K562 (cell line): Measurements from ENCODE around the gene GFOD1. TPM values are rescaled to one million over a fixed set of nuclear protein-coding genes. Genes with fewer than 3 reads are reported as not detected.

ENCODE experiments used
- ATAC-seq: fragments of 200-7000 bp; cut with Tn5 transposase; 3 replicates; pipeline ENCODE4 v1.9.1; 2020; ENCODE audit warnings: moderate library complexity
- BruUV-seq: library from RNA; stranded (reverse); fragments of 400-500 nt; replicated peaks from 2 replicates; lab custom pipeline; 2021; lab: Mats Ljungman, UMichigan
- CTCF ChIA-PET: fragments of 300-600 bp; formaldehyde crosslinking; extraction: SDS; loops from one replicate; lab custom pipeline; 2021; ENCODE audit warnings: low intra/inter-chr PET ratio; lab: Yijun Ruan, JAX
- POLR2A ChIA-PET: fragments of 300-600, 350-650 bp; sonication (Branson Sonifier 250); formaldehyde crosslinking; extraction: SDS; loops from one replicate; lab custom pipeline; 2021; ENCODE audit warnings: antibody characterized with exemption, inconsistent platforms; lab: Yijun Ruan, JAX
- DNase-seq, 4 experiments: peaks; one replicate each; pipeline versions ENCODE4 v3.0.0 to v3.0.0-alpha.2; 2011 to 2018; ENCODE audit warnings: low spot score in 3 of 4, mixed read lengths in 3 of 4; ENCODE audit errors: extremely low read depth in 1 of 4
- FAIRE-seq: peaks from 2 replicates; lab custom pipeline; 2011; peaks lifted over from hg19 to GRCh38; lab: Jason Lieb, UNC
- H2AFZ ChIP-seq: 2 replicates; pipeline ENCODE4 v1.6.0; 2011; ENCODE audit warnings: low read depth, low read length, control low read depth, inconsistent platforms
- H3K27ac ChIP-seq: fragments of 200-600 bp; 3 replicates; pipeline ENCODE4 v1.8.0; 2011; ENCODE audit warnings: low read depth, mild to moderate bottlenecking, control low read depth, inconsistent platforms, low read length, moderate library complexity, mixed read lengths; ENCODE audit errors: extremely low read depth
- H3K27me3 ChIP-seq, 2 experiments: fragments of 300-600 bp in 1 of 2; 2 replicates in 1 of 2; 3 replicates in 1 of 2; pipeline versions ENCODE4 v1.6.0 to v1.8.0; 2011; ENCODE audit warnings: inconsistent platforms in 2 of 2, low read length in 2 of 2, mild to moderate bottlenecking in 1 of 2, mixed read lengths in 1 of 2, moderate library complexity in 1 of 2; ENCODE audit not compliant: control insufficient read depth in 2 of 2, insufficient read depth in 2 of 2
- H3K36me3 ChIP-seq: fragments of 300-600 bp; 3 replicates; pipeline ENCODE4 v1.8.0; 2011; ENCODE audit warnings: mild to moderate bottlenecking, low read length, inconsistent platforms; ENCODE audit not compliant: control insufficient read depth, insufficient read depth
- H3K4me1 ChIP-seq, 2 experiments: fragments of 200-600 bp in 1 of 2; replicated peaks in 1 of 2; 2 replicates in 1 of 2; 3 replicates in 1 of 2; pipeline versions ENCODE4 v1.5.1 to v1.8.0; 2011; ENCODE audit warnings: inconsistent platforms in 2 of 2, low read length in 2 of 2, mild to moderate bottlenecking in 1 of 2, mixed read lengths in 1 of 2, moderate library complexity in 1 of 2; ENCODE audit not compliant: control insufficient read depth in 2 of 2, insufficient read depth in 2 of 2
- H3K4me2 ChIP-seq: 2 replicates; pipeline ENCODE4 v1.6.1; 2011; ENCODE audit warnings: low read length, control low read depth, inconsistent platforms, mixed read lengths; ENCODE audit not compliant: insufficient read depth
- H3K4me3 ChIP-seq: fragments of 200-600 bp; sonication (generic), shearing (Covaris generic); 2 replicates; pipeline ENCODE4 v1.5.1; 2016; ENCODE audit warnings: control low read depth, inconsistent platforms
- H3K79me2 ChIP-seq: fragments of 200-600 bp; 3 replicates; pipeline ENCODE4 v1.8.0; 2011; ENCODE audit warnings: low read length, inconsistent platforms; ENCODE audit not compliant: control insufficient read depth, insufficient read depth
- H3K9ac ChIP-seq, 2 experiments: 2 replicates each; pipeline versions ENCODE4 v1.6.0 to v1.6.1; 2011; ENCODE audit warnings: low read depth in 2 of 2, low read length in 2 of 2, control low read depth in 1 of 2, inconsistent platforms in 1 of 2, mild to moderate bottlenecking in 1 of 2, mixed read lengths in 1 of 2; ENCODE audit not compliant: insufficient read depth in 1 of 2
- H3K9me1 ChIP-seq: one replicate; pipeline ENCODE4 v1.6.0; 2011; ENCODE audit warnings: inconsistent platforms, mild to moderate bottlenecking, low read length, moderate library complexity; ENCODE audit not compliant: control insufficient read depth, insufficient read depth
- H3K9me3 ChIP-seq: replicated peaks from 2 replicates; pipeline ENCODE4 v1.5.1; 2011; ENCODE audit warnings: low read depth, low read length, inconsistent platforms; ENCODE audit not compliant: control insufficient read depth, insufficient read depth
- H4K20me1 ChIP-seq: replicated peaks from 2 replicates; pipeline ENCODE4 v1.6.1; 2011; ENCODE audit warnings: low read length, inconsistent platforms, mixed read lengths; ENCODE audit not compliant: control insufficient read depth, insufficient read depth
- ATF6 ChIP-seq: sonication (generic); formaldehyde crosslinking; IDR thresholded peaks from 2 replicates; pipeline ENCODE4 v1.4.0; 2020; ENCODE audit warnings: mild to moderate bottlenecking, missing genetic modification reagents
- MCM5 ChIP-seq: fragments of 450-650 bp; IDR thresholded peaks from 2 replicates; pipeline ENCODE4 v1.6.1; 2016; ENCODE audit warnings: low read depth
- NFRKB ChIP-seq: fragments of 450-650 bp; IDR thresholded peaks from 2 replicates; pipeline ENCODE4 v1.6.1; 2016; ENCODE audit warnings: low read depth
- PREB ChIP-seq: sonication (generic); formaldehyde crosslinking; IDR thresholded peaks from 2 replicates; pipeline ENCODE4 v1.8.1; 2023; ENCODE audit warnings: mild to moderate bottlenecking, missing genetic modification reagents
- TEAD4 ChIP-seq, 2 experiments: sonication (generic) in 1 of 2; formaldehyde crosslinking in 1 of 2; IDR thresholded peaks; 2 replicates each; pipeline versions ENCODE4 v1.6.1 to v1.8.0; 2012 to 2022; ENCODE audit warnings: borderline replicate concordance in 1 of 2, inconsistent platforms in 1 of 2, low read length in 1 of 2, mild to moderate bottlenecking in 1 of 2, missing genetic modification reagents in 1 of 2
- ZNF124 ChIP-seq: sonication (generic); formaldehyde crosslinking; IDR thresholded peaks from 2 replicates; pipeline ENCODE4 v1.8.1; 2022; ENCODE audit warnings: missing genetic modification reagents
- ZNF280B ChIP-seq: fragments of 250-450 bp; sonication (Bioruptor Pico); IDR thresholded peaks from 2 replicates; pipeline ENCODE4 v1.5.1; 2021; ENCODE audit warnings: mild to moderate bottlenecking
- ZNF431 ChIP-seq: sonication (generic); formaldehyde crosslinking; IDR thresholded peaks from 2 replicates; pipeline ENCODE4 v1.8.0; 2022; ENCODE audit warnings: mild to moderate bottlenecking, missing genetic modification reagents
- WGBS: fragments of 100-300 bp; shearing (Covaris generic); methylation state at CpG from one replicate; pipeline ENCODE4 v1.1.6; 2016; ENCODE audit warnings: low coverage, mixed read lengths; ENCODE audit not compliant: insufficient coverage; ENCODE audit errors: missing lambda C conversion rate; 5-methylcytosine and 5-hydroxymethylcytosine counted together
- in situ Hi-C: fragments of 300-500 bp; cut with MboI; formaldehyde crosslinking; loops from 4 replicates; pipeline ENCODE4 v1.15.0; 2018; ENCODE audit warnings: inconsistent platforms, mixed read lengths
- intact Hi-C: fragments of 100-400 bp; cut with micrococcal nuclease; formaldehyde crosslinking; loops from 2 replicates; pipeline ENCODE4 v1.14.2; 2022
- polyA plus RNA-seq, 8 experiments: library from polyadenylated mRNA; depleted of rRNA in 4 of 8; stranded (reverse) in 5 of 8; unstranded in 3 of 8; fragments of >200 nt; fragmentation: Nextera tagmentation in 2 of 8; fragmentation: Illumina TruSeq in 1 of 8; extraction: Ambion mirVana in 2 of 8; extraction: Trizol in 1 of 8; gene quantifications; 2 replicates each; pipeline versions ENCODE4 v1.2.1 to v1.2.3, GENCODE V29; 2011 to 2014; ENCODE audit warnings: inconsistent platforms in 1 of 8, missing spikeins in 1 of 8
- total RNA-seq, 7 experiments: library from RNA; depleted of rRNA in 6 of 7; stranded (reverse); fragments of >200 nt in 6 of 7; fragmentation: Illumina TruSeq in 2 of 7; extraction: Trizol in 2 of 7; gene quantifications; 2 replicates each; pipeline versions ENCODE4 v1.2.1 to v1.2.3, GENCODE V29; 2011 to 2021; ENCODE audit warnings: low replicate concordance in 1 of 7
- TF ChIP-seq, protein P1 (sequence below): fragments of 450-650 bp; IDR thresholded peaks from 2 replicates; pipeline ENCODE4 v1.6.1; 2016; ENCODE audit warnings: missing biosample characterization, missing genetic modification characterization
- TF ChIP-seq, protein P2 (sequence below): sonication (generic); formaldehyde crosslinking; IDR thresholded peaks from 2 replicates; pipeline ENCODE4 v1.8.0; 2023; ENCODE audit warnings: mild to moderate bottlenecking, missing genetic modification reagents
- TF ChIP-seq, protein P3 (sequence below): sonication (generic); IDR thresholded peaks from 2 replicates; pipeline ENCODE4 v1.6.1; 2016

Gene GFOD1
- total and polyA plus RNA-seq, 9 of the 15 experiments (the other 6 are each of a cell fraction or from before 2014, with no cell fraction given): 3.8 to 12.0 (median 8.2) TPM

DNA sequence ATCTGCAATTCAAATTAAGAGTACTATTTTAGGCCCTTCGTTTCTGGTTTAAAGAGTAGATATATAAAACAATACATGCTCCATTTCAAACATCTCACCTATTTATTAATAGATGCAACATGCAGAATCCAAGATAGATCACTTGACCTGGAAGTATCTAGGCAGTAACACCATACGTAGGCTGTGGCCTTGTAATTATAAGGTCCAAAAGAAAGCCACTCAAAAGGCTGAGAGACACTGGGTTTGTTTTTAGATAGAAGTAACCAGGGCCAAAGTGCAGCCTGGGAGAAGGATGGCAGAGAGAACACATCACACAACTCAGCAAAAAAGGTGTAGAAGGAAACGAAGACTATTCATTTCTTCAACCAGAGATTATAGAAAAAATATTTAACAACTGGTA is 8.4 kb upstream of the GFOD1 start:
- WGBS: 26% methylated on average over 3 of the region's 3 CpGs
- intact Hi-C loops: no loop called here
- TF ChIP-seq MCM5: no peak
- TF ChIP-seq NFRKB: no peak
- TF ChIP-seq ATF6 (CRISPR knock-in tag): no peak
- TF ChIP-seq, protein P1, sequence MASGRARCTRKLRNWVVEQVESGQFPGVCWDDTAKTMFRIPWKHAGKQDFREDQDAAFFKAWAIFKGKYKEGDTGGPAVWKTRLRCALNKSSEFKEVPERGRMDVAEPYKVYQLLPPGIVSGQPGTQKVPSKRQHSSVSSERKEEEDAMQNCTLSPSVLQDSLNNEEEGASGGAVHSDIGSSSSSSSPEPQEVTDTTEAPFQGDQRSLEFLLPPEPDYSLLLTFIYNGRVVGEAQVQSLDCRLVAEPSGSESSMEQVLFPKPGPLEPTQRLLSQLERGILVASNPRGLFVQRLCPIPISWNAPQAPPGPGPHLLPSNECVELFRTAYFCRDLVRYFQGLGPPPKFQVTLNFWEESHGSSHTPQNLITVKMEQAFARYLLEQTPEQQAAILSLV: no peak
- no peak for TF ChIP-seq TEAD4 (IDR thresholded peaks at IDR 0.05; ENCODE audit: low read length)
- no peak for TF ChIP-seq TEAD4 (CRISPR knock-in tag; IDR thresholded peaks at IDR 0.05; ENCODE audit: borderline replicate concordance)
- TF ChIP-seq, protein P2, sequence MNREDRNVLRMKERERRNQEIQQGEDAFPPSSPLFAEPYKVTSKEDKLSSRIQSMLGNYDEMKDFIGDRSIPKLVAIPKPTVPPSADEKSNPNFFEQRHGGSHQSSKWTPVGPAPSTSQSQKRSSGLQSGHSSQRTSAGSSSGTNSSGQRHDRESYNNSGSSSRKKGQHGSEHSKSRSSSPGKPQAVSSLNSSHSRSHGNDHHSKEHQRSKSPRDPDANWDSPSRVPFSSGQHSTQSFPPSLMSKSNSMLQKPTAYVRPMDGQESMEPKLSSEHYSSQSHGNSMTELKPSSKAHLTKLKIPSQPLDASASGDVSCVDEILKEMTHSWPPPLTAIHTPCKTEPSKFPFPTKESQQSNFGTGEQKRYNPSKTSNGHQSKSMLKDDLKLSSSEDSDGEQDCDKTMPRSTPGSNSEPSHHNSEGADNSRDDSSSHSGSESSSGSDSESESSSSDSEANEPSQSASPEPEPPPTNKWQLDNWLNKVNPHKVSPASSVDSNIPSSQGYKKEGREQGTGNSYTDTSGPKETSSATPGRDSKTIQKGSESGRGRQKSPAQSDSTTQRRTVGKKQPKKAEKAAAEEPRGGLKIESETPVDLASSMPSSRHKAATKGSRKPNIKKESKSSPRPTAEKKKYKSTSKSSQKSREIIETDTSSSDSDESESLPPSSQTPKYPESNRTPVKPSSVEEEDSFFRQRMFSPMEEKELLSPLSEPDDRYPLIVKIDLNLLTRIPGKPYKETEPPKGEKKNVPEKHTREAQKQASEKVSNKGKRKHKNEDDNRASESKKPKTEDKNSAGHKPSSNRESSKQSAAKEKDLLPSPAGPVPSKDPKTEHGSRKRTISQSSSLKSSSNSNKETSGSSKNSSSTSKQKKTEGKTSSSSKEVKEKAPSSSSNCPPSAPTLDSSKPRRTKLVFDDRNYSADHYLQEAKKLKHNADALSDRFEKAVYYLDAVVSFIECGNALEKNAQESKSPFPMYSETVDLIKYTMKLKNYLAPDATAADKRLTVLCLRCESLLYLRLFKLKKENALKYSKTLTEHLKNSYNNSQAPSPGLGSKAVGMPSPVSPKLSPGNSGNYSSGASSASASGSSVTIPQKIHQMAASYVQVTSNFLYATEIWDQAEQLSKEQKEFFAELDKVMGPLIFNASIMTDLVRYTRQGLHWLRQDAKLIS: no peak
- no peak for TF ChIP-seq PREB (CRISPR knock-in tag)
- TF ChIP-seq, protein P3, sequence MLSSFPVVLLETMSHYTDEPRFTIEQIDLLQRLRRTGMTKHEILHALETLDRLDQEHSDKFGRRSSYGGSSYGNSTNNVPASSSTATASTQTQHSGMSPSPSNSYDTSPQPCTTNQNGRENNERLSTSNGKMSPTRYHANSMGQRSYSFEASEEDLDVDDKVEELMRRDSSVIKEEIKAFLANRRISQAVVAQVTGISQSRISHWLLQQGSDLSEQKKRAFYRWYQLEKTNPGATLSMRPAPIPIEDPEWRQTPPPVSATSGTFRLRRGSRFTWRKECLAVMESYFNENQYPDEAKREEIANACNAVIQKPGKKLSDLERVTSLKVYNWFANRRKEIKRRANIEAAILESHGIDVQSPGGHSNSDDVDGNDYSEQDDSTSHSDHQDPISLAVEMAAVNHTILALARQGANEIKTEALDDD: no peak
- no peak for TF ChIP-seq ZNF280B (CRISPR knock-in tag)
- no peak for TF ChIP-seq ZNF124 (CRISPR knock-in tag)
- TF ChIP-seq ZNF431 (CRISPR knock-in tag): no peak

More for the DNA sequence above, 8.4 kb upstream of the GFOD1 start:
- Histone ChIP-seq H3K79me2 (no peaks in the 10 kb centered on the region), H4K20me1 (no peaks in the 10 kb centered on the region), H3K4me1 (no peaks in the 10 kb centered on the region; a peak in 1 of 5 replicates), H3K9ac (no peak overlapping the region), H3K4me2 (no peak overlapping the region), H2AFZ (no peak overlapping the region), H3K36me3 (no peaks in the 10 kb centered on the region), H3K4me3 (no peak overlapping the region), H3K27me3 (peaks cover 0 to 6% of the 10 kb centered on the region in 2 experiments; a peak in 1 of 5 replicates), H3K9me3 (no peaks in the 10 kb centered on the region), H3K27ac (no peak overlapping the region), H3K9me1 (no peaks in the 10 kb centered on the region)
- BruUV-seq: no TSS peak
- CTCF ChIA-PET: no interaction called here
- no peak for FAIRE-seq
- no peak for DNase-seq
- in situ Hi-C loops: no loop called here
- no peak for ATAC-seq
- POLR2A ChIA-PET: no interaction called here
